Hematopoietic multipotent progenitor cell treated with erythropoietin and hydrocortisone succinate and interleukin-3 and kit ligand, for 4 days (in vitro differentiated cells): ENCODE results near the gene MMD2.
A peak's percentile ranks its signal among the peaks of the same experiment; 100 is the strongest.
"Not testable (repeated sequence)": the region's sequence is repeated elsewhere in the genome, so short reads cannot be mapped to it uniquely, and the experiment has no call there.

Experiments
- DNase-seq: peaks from one replicate; pipeline ENCODE4 v3.0.0-alpha.2; 2015

The MMD2 gene

GRCh38 chr7:4893188-4893587 is 65.8 kb downstream of the MMD2 start:
- DNase-seq: not testable (repeated sequence)

GRCh38 chr7:4891522-4891921 is 67.5 kb downstream of the MMD2 start:
- DNase-seq: not testable (repeated sequence)

GRCh38 chr7:4889682-4890081 is 69.3 kb downstream of the MMD2 start:
- no peak for DNase-seq

- no peak for DNase-seq
Measured at GRCh38 chr7:4888161-4888560, 70.8 kb downstream of the MMD2 start.

GRCh38 chr7:4886671-4887070 is 72.3 kb downstream of the MMD2 start:
- DNase-seq: no peak

- DNase-seq: no peak
Measured at GRCh38 chr7:4885317-4885807, 73.6 kb downstream of the MMD2 start.

- no peak for DNase-seq
Measured at GRCh38 chr7:4884164-4884563, 74.8 kb downstream of the MMD2 start.

GRCh38 chr7:4883372-4884144 is 75.4 kb downstream of the MMD2 start, which contains the start of gene RADIL:
Gene RADIL, minus strand, starts transcription at chr7:4883716. Its CDS starts 5,577 bp downstream, at chr7:4878139.
- peak; percentile 97 for DNase-seq

GRCh38 chr7:4883033-4883371 is 76.0 kb downstream of the MMD2 start:
- DNase-seq: no peak

GRCh38 chr7:4882169-4883032 is 76.6 kb downstream of the MMD2 start:
- peak; percentile 29 for DNase-seq

GRCh38 chr7:4880218-4880617 is 78.8 kb downstream of the MMD2 start:
- DNase-seq: no peak

- DNase-seq: no peak
Measured at GRCh38 chr7:4879396-4880081, 79.4 kb downstream of the MMD2 start.

- no peak for DNase-seq
Measured at GRCh38 chr7:4878336-4879335, 80.4 kb downstream of the MMD2 start.

GRCh38 chr7:4876586-4876985 is 82.4 kb downstream of the MMD2 start:
- DNase-seq: no peak

GRCh38 chr7:4875391-4875790 is 83.6 kb downstream of the MMD2 start:
- no peak for DNase-seq

GRCh38 chr7:4873071-4873944 is 85.7 kb downstream of the MMD2 start:
- DNase-seq: no peak

- no peak for DNase-seq
Measured at GRCh38 chr7:4871930-4872675, 86.9 kb downstream of the MMD2 start.

GRCh38 chr7:4871056-4871680 is 87.8 kb downstream of the MMD2 start:
- DNase-seq: no peak

GRCh38 chr7:4868493-4868892 is 90.5 kb downstream of the MMD2 start:
- DNase-seq: no peak
